A549 (cell line): ENCODE results near the gene SLC45A2. TPM values are rescaled to one million over a fixed set of nuclear protein-coding genes. Genes with fewer than 3 reads are reported as not detected.

Experiments used
- ATAC-seq, 2 experiments: fragments of 200-7000 bp in 1 of 2; fragments of >200 bp in 1 of 2; cut with Nextera tagmentation in 1 of 2; cut with Tn5 transposase in 1 of 2; 3 replicates each; pipeline versions ENCODE4 v1.8.0 to v1.9.1; 2018 to 2020; ENCODE audit warnings: mild to moderate bottlenecking in 1 of 2, moderate library complexity in 1 of 2
- CTCF ChIA-PET: fragments of 300-600 bp; sonication (Branson Sonifier 250); formaldehyde crosslinking; extraction: SDS; loops from one replicate; lab custom pipeline; 2021; ENCODE audit warnings: antibody characterized with exemption, inconsistent platforms; lab: Yijun Ruan, JAX
- POLR2A ChIA-PET: fragments of 350-600 bp; formaldehyde crosslinking; extraction: SDS; loops from one replicate; lab custom pipeline; 2021; ENCODE audit warnings: antibody characterized with exemption, inconsistent platforms; lab: Yijun Ruan, JAX
- DNase-seq, 2 experiments: peaks; one replicate each; pipeline versions ENCODE4 v3.0.0 to v3.0.0-alpha.2; 2011 to 2016; ENCODE audit warnings: low read depth in 1 of 2, low spot score in 1 of 2
- FAIRE-seq: peaks from 2 replicates; lab custom pipeline; 2011; peaks lifted over from hg19 to GRCh38; lab: Jason Lieb, UNC
- H3K27ac ChIP-seq, 2 experiments: fragments of >200 bp; sonication (Bioruptor Twin); formaldehyde crosslinking; 3 replicates each; pipeline ENCODE4 v1.5.1; 2016 to 2017
- H3K4me1 ChIP-seq: fragments of >200 bp; sonication (Bioruptor Twin); formaldehyde crosslinking; 3 replicates; pipeline ENCODE4 v1.6.1; 2016
- H3K4me2 ChIP-seq: fragments of >200 bp; sonication (Bioruptor Twin); formaldehyde crosslinking; 3 replicates; pipeline ENCODE4 v1.6.1; 2016
- H3K4me3 ChIP-seq: fragments of >200 bp; sonication (Bioruptor Twin); formaldehyde crosslinking; 3 replicates; pipeline ENCODE4 v1.5.1; 2016
- H3K9me3 ChIP-seq: fragments of >200 bp; sonication (Bioruptor Twin); formaldehyde crosslinking; 3 replicates; pipeline ENCODE4 v1.6.1; 2016
- CBX2 ChIP-seq: fragments of 200-600 bp; sonication (generic); IDR thresholded peaks from 2 replicates; pipeline ENCODE4 v1.6.1; 2016; ENCODE audit warnings: low read depth, mild to moderate bottlenecking, borderline replicate concordance
- CBX8 ChIP-seq: fragments of 200-600 bp; sonication (generic); IDR thresholded peaks from 2 replicates; pipeline ENCODE4 v1.6.1; 2016
- CHD2 ChIP-seq: fragments of 150-350 bp; IDR thresholded peaks from 2 replicates; pipeline ENCODE4 v1.6.1; 2014; ENCODE audit warnings: low read length; ENCODE audit not compliant: partially characterized antibody
- EHF ChIP-seq: fragments of 250-450 bp; sonication (Bioruptor Pico); IDR thresholded peaks from 2 replicates; pipeline ENCODE4 v1.5.0; 2020; ENCODE audit warnings: mild to moderate bottlenecking
- EP300 ChIP-seq, 2 experiments: fragments of >200 bp; sonication (Bioruptor Twin); formaldehyde crosslinking; IDR thresholded peaks; 2 replicates in 1 of 2; 3 replicates in 1 of 2; pipeline ENCODE4 v1.6.1; 2016 to 2017
- FOSB ChIP-seq: fragments of 250-450 bp; sonication (Bioruptor Pico); IDR thresholded peaks from 2 replicates; pipeline ENCODE4 v1.5.0; 2020; ENCODE audit warnings: mild to moderate bottlenecking, moderate library complexity
- HDAC2 ChIP-seq: fragments of 200-600 bp; sonication (generic); IDR thresholded peaks from 2 replicates; pipeline ENCODE4 v1.6.1; 2016
- HOXB13 ChIP-seq: fragments of 250-450 bp; sonication (Bioruptor Pico); IDR thresholded peaks from 2 replicates; pipeline ENCODE4 v1.5.0; 2020; ENCODE audit warnings: low read depth, mild to moderate bottlenecking, moderate library complexity
- KDM1A ChIP-seq: fragments of 200-600 bp; sonication (generic); IDR thresholded peaks from 2 replicates; pipeline ENCODE4 v1.6.1; 2016; ENCODE audit warnings: low read depth, mild to moderate bottlenecking
- MAZ ChIP-seq: fragments of 150-350 bp; IDR thresholded peaks from 2 replicates; pipeline ENCODE4 v1.6.1; 2014; ENCODE audit warnings: antibody characterized with exemption, low read depth, low read length, borderline replicate concordance
- MYC ChIP-seq: IDR thresholded peaks from 2 replicates; pipeline ENCODE4 v1.6.1; 2012; ENCODE audit warnings: mild to moderate bottlenecking, inconsistent platforms, low read length, improper control_type of control experiment, borderline replicate concordance
- POLR2A ChIP-seq: IDR thresholded peaks from 2 replicates; pipeline ENCODE4 v1.6.1; 2012; ENCODE audit warnings: mild to moderate bottlenecking, low read length
- RFX5 ChIP-seq: fragments of 450-650 bp; IDR thresholded peaks from 2 replicates; pipeline ENCODE4 v1.7.1; 2014; ENCODE audit warnings: antibody characterized with exemption, mild to moderate bottlenecking, moderate library complexity
- SMC3 ChIP-seq: fragments of >200 bp; sonication (Bioruptor Twin); formaldehyde crosslinking; IDR thresholded peaks from 3 replicates; pipeline ENCODE4 v1.6.1; 2018; ENCODE audit warnings: inconsistent platforms
- TFCP2L1 ChIP-seq: fragments of 250-450 bp; sonication (Bioruptor Pico); IDR thresholded peaks from 2 replicates; pipeline ENCODE4 v1.5.0; 2021; ENCODE audit warnings: mild to moderate bottlenecking
- ZC3H11A ChIP-seq: fragments of 450-650 bp; IDR thresholded peaks from 2 replicates; pipeline ENCODE4 v1.6.1; 2014; ENCODE audit warnings: antibody characterized with exemption, mild to moderate bottlenecking
- ZFP36 ChIP-seq: fragments of 450-650 bp; IDR thresholded peaks from 2 replicates; pipeline ENCODE4 v1.6.1; 2014; ENCODE audit warnings: borderline replicate concordance; ENCODE audit not compliant: partially characterized antibody
- WGBS: methylation state at CpG from one replicate; pipeline ENCODE4 v1.1.6; 2017; ENCODE audit errors: missing lambda C conversion rate; 5-methylcytosine and 5-hydroxymethylcytosine counted together
- polyA plus RNA-seq, 4 experiments: library from polyadenylated mRNA; depleted of rRNA in 3 of 4; stranded (reverse); fragments of >200 nt; fragmentation: RNase III in 1 of 4; extraction: RNeasy Plus Mini Kit Qiagen cat#74134 plus additional on column Dnase treatment in 1 of 4; gene quantifications; 2 replicates in 3 of 4; 3 replicates in 1 of 4; pipeline ENCODE4 v1.2.3, GENCODE V29; 2011 to 2017
- TF ChIP-seq, protein P1 (sequence below): IDR thresholded peaks from 2 replicates; pipeline ENCODE4 v1.6.1; 2012; ENCODE audit warnings: low read depth, borderline replicate concordance
- TF ChIP-seq, protein P2 (sequence below): fragments of 200-600 bp; sonication (generic); IDR thresholded peaks from 2 replicates; pipeline ENCODE4 v1.6.1; 2016; ENCODE audit warnings: antibody characterized with exemption, mild to moderate bottlenecking, moderate library complexity

SLC45A2 gene
- polyA plus RNA-seq, 2 of the 4 experiments (the other 2 are of a cell fraction) = not detected

DNA sequence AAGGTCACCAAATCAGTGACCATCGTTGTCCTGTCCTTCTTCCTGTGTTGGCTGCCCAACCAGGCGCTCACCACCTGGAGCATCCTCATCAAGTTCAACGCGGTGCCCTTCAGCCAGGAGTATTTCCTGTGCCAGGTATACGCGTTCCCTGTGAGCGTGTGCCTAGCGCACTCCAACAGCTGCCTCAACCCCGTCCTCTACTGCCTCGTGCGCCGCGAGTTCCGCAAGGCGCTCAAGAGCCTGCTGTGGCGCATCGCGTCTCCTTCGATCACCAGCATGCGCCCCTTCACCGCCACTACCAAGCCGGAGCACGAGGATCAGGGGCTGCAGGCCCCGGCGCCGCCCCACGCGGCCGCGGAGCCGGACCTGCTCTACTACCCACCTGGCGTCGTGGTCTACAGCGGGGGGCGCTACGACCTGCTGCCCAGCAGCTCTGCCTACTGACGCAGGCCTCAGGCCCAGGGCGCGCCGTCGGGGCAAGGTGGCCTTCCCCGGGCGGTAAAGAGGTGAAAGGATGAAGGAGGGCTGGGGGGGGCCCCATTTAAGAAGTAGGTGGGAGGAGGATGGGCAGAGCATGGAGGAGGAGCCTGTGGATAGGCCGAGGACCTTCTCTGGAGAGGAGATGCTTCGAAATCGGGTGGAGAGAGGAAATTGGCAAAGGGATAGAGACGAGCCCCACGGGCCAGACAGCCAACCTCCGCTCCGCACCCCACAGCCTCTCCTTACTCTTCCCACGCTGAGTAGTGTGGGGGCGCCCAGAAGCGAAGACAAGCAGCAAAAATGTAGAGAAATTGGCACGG is 46.6 kb downstream of the SLC45A2 start:
- ChIA-PET POLR2A (no interaction called here), CTCF (interaction anchor here (1.2 kb wide), 1 partner anchor 235 kb away, joined by 3 read pairs; no protein-coding TSS in a partner anchor)
- ATAC-seq (no peak), FAIRE-seq (no peak), DNase-seq (no peak)
- WGBS = 64% methylated on average over 50 of the region's 54 CpGs
- H3K4me1 ChIP-seq = peaks cover 9% of the 10 kb centered on the region; the same call in 2 of the 3 replicates
- no peak overlapping the region for H3K4me3 ChIP-seq
- no peaks in the 10 kb centered on the region for H3K9me3 ChIP-seq
- no peak overlapping the region for H3K4me2 ChIP-seq
- TF ChIP-seq RFX5 (no peak), SMC3 (no peak), HDAC2 (no peak)
- H3K27ac ChIP-seq = no peak overlapping the region

DNA sequence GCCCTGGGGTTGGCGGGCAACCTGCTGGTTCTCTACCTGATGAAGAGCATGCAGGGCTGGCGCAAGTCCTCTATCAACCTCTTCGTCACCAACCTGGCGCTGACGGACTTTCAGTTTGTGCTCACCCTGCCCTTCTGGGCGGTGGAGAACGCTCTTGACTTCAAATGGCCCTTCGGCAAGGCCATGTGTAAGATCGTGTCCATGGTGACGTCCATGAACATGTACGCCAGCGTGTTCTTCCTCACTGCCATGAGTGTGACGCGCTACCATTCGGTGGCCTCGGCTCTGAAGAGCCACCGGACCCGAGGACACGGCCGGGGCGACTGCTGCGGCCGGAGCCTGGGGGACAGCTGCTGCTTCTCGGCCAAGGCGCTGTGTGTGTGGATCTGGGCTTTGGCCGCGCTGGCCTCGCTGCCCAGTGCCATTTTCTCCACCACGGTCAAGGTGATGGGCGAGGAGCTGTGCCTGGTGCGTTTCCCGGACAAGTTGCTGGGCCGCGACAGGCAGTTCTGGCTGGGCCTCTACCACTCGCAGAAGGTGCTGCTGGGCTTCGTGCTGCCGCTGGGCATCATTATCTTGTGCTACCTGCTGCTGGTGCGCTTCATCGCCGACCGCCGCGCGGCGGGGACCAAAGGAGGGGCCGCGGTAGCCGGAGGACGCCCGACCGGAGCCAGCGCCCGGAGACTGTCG is 47.3 kb downstream of the SLC45A2 start:
- peaks cover 9% of the 10 kb centered on the region; the same call in 2 of the 3 replicates for H3K4me1 ChIP-seq

DNA sequence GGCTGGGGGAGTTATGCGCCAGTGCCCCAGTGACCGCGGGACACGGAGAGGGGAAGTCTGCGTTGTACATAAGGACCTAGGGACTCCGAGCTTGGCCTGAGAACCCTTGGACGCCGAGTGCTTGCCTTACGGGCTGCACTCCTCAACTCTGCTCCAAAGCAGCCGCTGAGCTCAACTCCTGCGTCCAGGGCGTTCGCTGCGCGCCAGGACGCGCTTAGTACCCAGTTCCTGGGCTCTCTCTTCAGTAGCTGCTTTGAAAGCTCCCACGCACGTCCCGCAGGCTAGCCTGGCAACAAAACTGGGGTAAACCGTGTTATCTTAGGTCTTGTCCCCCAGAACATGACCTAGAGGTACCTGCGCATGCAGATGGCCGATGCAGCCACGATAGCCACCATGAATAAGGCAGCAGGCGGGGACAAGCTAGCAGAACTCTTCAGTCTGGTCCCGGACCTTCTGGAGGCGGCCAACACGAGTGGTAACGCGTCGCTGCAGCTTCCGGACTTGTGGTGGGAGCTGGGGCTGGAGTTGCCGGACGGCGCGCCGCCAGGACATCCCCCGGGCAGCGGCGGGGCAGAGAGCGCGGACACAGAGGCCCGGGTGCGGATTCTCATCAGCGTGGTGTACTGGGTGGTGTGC is 48.0 kb downstream of the SLC45A2 start, which contains the start of gene RXFP3:
RXFP3 (plus strand) TSS at position 6 of the 636 bp plus-strand sequence; CDS start at position 361, 355 bp downstream.
- CTCF ChIA-PET = interaction anchor here (1.0 to 2.8 kb wide), 5 partner anchors 8 to 467 kb away, joined by 3 to 21 read pairs (median 12); partner anchors contain the start of gene ADAMTS12
- Histone ChIP-seq H3K9me3 (no peaks in the 10 kb centered on the region), H3K4me1 (peaks cover 9% of the 10 kb centered on the region; the same call in 2 of the 3 replicates), H3K27ac (no peak within 1 kb of the TSS)
- DNase-seq (no peak), ATAC-seq (no peak; a peak in 1 of 6 replicates)
- WGBS = 70% methylated on average over 45 of the region's 45 CpGs
- no peak for TF ChIP-seq POLR2A
- no peak for TF ChIP-seq MYC
- no peak for TF ChIP-seq CBX2
- TF ChIP-seq HDAC2 = no peak
- TF ChIP-seq ZC3H11A = no peak
- no peak for TF ChIP-seq ZFP36
- TF ChIP-seq HOXB13 (CRISPR knock-in tag) = no peak
- no peak for TF ChIP-seq EP300 (IDR thresholded peaks at IDR 0.05)
- no peak for TF ChIP-seq TFCP2L1
- TF ChIP-seq FOSB = no peak
- no peak for TF ChIP-seq MAZ
- no peak for TF ChIP-seq KDM1A
- TF ChIP-seq, all 56 proteins: peak for 0
- Histone ChIP-seq H3K4me3 (no peak within 1 kb of the TSS), H3K4me2 (peak within 1 kb of the TSS; percentile 45)
- POLR2A ChIA-PET = no interaction called here
- no peak for FAIRE-seq

More for the DNA sequence above, 47.3 kb downstream of the SLC45A2 start:
- Histone ChIP-seq H3K27ac (no peak overlapping the region), H3K4me2 (no peak overlapping the region), H3K9me3 (no peaks in the 10 kb centered on the region), H3K4me3 (no peak overlapping the region)
- TF ChIP-seq EHF (CRISPR knock-in tag) (no peak), CHD2 (no peak), CBX8 (no peak)
- FAIRE-seq = no peak
- ChIA-PET CTCF (no interaction called here), POLR2A (no interaction called here)
- no peak for ATAC-seq
- DNase-seq = no peak
- 74% methylated on average over 49 of the region's 54 CpGs for WGBS

DNA sequence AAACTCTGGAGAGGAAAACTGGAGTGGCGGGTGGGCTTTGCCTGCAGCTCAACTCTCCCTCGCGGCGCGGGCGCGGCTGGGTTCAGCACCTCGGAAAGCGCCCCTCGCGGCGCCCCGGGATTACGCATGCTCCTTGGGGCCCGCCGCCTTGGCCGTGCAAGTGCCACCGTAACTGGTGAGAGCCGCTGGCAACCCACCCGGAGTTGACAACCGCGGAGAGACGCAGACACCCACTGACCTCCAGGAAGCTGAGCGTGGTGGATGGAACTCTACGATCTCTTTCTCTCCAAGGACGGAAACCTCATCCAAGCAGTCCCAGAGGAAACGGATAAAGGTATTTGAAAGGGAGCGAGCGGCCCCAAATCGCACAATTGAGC is 48.5 kb downstream of the SLC45A2 start:
- TF ChIP-seq, protein P1, sequence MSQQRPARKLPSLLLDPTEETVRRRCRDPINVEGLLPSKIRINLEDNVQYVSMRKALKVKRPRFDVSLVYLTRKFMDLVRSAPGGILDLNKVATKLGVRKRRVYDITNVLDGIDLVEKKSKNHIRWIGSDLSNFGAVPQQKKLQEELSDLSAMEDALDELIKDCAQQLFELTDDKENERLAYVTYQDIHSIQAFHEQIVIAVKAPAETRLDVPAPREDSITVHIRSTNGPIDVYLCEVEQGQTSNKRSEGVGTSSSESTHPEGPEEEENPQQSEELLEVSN = no peak
- TF ChIP-seq, protein P2, sequence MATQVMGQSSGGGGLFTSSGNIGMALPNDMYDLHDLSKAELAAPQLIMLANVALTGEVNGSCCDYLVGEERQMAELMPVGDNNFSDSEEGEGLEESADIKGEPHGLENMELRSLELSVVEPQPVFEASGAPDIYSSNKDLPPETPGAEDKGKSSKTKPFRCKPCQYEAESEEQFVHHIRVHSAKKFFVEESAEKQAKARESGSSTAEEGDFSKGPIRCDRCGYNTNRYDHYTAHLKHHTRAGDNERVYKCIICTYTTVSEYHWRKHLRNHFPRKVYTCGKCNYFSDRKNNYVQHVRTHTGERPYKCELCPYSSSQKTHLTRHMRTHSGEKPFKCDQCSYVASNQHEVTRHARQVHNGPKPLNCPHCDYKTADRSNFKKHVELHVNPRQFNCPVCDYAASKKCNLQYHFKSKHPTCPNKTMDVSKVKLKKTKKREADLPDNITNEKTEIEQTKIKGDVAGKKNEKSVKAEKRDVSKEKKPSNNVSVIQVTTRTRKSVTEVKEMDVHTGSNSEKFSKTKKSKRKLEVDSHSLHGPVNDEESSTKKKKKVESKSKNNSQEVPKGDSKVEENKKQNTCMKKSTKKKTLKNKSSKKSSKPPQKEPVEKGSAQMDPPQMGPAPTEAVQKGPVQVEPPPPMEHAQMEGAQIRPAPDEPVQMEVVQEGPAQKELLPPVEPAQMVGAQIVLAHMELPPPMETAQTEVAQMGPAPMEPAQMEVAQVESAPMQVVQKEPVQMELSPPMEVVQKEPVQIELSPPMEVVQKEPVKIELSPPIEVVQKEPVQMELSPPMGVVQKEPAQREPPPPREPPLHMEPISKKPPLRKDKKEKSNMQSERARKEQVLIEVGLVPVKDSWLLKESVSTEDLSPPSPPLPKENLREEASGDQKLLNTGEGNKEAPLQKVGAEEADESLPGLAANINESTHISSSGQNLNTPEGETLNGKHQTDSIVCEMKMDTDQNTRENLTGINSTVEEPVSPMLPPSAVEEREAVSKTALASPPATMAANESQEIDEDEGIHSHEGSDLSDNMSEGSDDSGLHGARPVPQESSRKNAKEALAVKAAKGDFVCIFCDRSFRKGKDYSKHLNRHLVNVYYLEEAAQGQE = peak; percentile 92
- H3K4me1 ChIP-seq = peaks cover 9% of the 10 kb centered on the region; the same call in 2 of the 3 replicates
- H3K27ac ChIP-seq = no peak overlapping the region
- ChIA-PET CTCF (interaction anchor here (1.0 to 3.1 kb wide), 15 partner anchors 8 to 466 kb away, joined by 3 to 21 read pairs (median 8); partner anchors contain the start of gene ADAMTS12), POLR2A (no interaction called here)
- peak overlapping the region; percentile 45 for H3K4me2 ChIP-seq
- DNase-seq (peak; percentile 12 to 20), ATAC-seq (peak; percentile 53 to 79; a peak in 3 of 6 replicates), FAIRE-seq (no peak)
- no peaks in the 10 kb centered on the region for H3K9me3 ChIP-seq
- WGBS = 30% methylated on average over 27 of the region's 30 CpGs
- no peak overlapping the region for H3K4me3 ChIP-seq
